Mucosa of stomach (tissue), 1 donor: ENCODE data around the gene HIPK3.
"Not testable (repeated sequence)": the region's sequence is repeated elsewhere in the genome, so short reads cannot be mapped to it uniquely, and the experiment has no call there.

Experiments used
- H3K27me3 ChIP-seq: one replicate; pipeline ENCODE4 v1.7.0; 2013; ENCODE audit warnings: mild to moderate bottlenecking, low read length; ENCODE audit not compliant: control insufficient read depth, insufficient read depth
- H3K36me3 ChIP-seq: one replicate; pipeline ENCODE4 v1.7.0; 2013; ENCODE audit warnings: low read length; ENCODE audit not compliant: control insufficient read depth, insufficient read depth
- H3K4me1 ChIP-seq: one replicate; pipeline ENCODE4 v1.7.0; 2013; ENCODE audit warnings: mild to moderate bottlenecking, low read length; ENCODE audit not compliant: control insufficient read depth, insufficient read depth
- H3K4me3 ChIP-seq: one replicate; pipeline ENCODE4 v1.7.0; 2013; ENCODE audit warnings: low read length
- H3K9ac ChIP-seq: one replicate; pipeline ENCODE4 v1.7.0; 2013; ENCODE audit warnings: mild to moderate bottlenecking, low read length, moderate library complexity
- H3K9me3 ChIP-seq: one replicate; pipeline ENCODE4 v1.7.0; 2013; ENCODE audit warnings: mild to moderate bottlenecking, low read length, moderate library complexity; ENCODE audit not compliant: control insufficient read depth
- donor health status: Pancreatic carcinoma.

Gene HIPK3

GRCh38 chr11:33234397-33235190 lies 22.6 kb upstream of the HIPK3 start:
- H3K4me1 ChIP-seq: no peaks in the 10 kb centered on the region
- H3K4me3 ChIP-seq: no peak overlapping the region
- no peak overlapping the region for H3K9ac ChIP-seq
- no peaks in the 10 kb centered on the region for H3K36me3 ChIP-seq
- no peaks in the 10 kb centered on the region for H3K27me3 ChIP-seq
- no peaks in the 10 kb centered on the region for H3K9me3 ChIP-seq

GRCh38 chr11:33237039-33237597 lies 20.1 kb upstream of the HIPK3 start:
- Histone ChIP-seq H3K9me3 (no peaks in the 10 kb centered on the region), H3K27me3 (no peaks in the 10 kb centered on the region), H3K9ac (no peak overlapping the region), H3K4me3 (no peak overlapping the region), H3K4me1 (no peaks in the 10 kb centered on the region), H3K36me3 (no peaks in the 10 kb centered on the region)

- Histone ChIP-seq H3K9ac (no peak overlapping the region), H3K9me3 (no peaks in the 10 kb centered on the region), H3K36me3 (no peaks in the 10 kb centered on the region), H3K4me3 (no peak overlapping the region), H3K27me3 (no peaks in the 10 kb centered on the region), H3K4me1 (no peaks in the 10 kb centered on the region)
Measured at GRCh38 chr11:33242575-33242974, 14.6 kb upstream of the HIPK3 start.

- not testable (repeated sequence) for H3K36me3 ChIP-seq, H3K9me3 ChIP-seq, H3K4me1 ChIP-seq, H3K4me3 ChIP-seq, H3K9ac ChIP-seq, H3K27me3 ChIP-seq
Measured at GRCh38 chr11:33243654-33244053, 13.5 kb upstream of the HIPK3 start.

- no peaks in the 10 kb centered on the region for H3K4me1 ChIP-seq
- no peak overlapping the region for H3K4me3 ChIP-seq
- no peaks in the 10 kb centered on the region for H3K36me3 ChIP-seq
- no peak overlapping the region for H3K9ac ChIP-seq
- H3K9me3 ChIP-seq: no peaks in the 10 kb centered on the region
- no peaks in the 10 kb centered on the region for H3K27me3 ChIP-seq
Measured at GRCh38 chr11:33248416-33248971, 8.7 kb upstream of the HIPK3 start.

- H3K27me3 ChIP-seq: no peaks in the 10 kb centered on the region
- H3K9ac ChIP-seq: peak overlapping the region; percentile 100
- peaks cover 5% of the 10 kb centered on the region for H3K4me1 ChIP-seq
Measured at GRCh38 chr11:33256031-33256812, 959 bp upstream of the HIPK3 start.

GRCh38 chr11:33256813-33257159 lies 395 bp upstream of the HIPK3 start:
- H3K9ac ChIP-seq: peak overlapping the region; percentile 100
- no peaks in the 10 kb centered on the region for H3K36me3 ChIP-seq
- peaks cover 5% of the 10 kb centered on the region for H3K4me1 ChIP-seq
- H3K4me3 ChIP-seq: peak overlapping the region; percentile 66
- H3K9me3 ChIP-seq: no peaks in the 10 kb centered on the region
- no peaks in the 10 kb centered on the region for H3K27me3 ChIP-seq

More at GRCh38 chr11:33256031-33256812, 959 bp upstream of the HIPK3 start:
- no peaks in the 10 kb centered on the region for H3K36me3 ChIP-seq
- no peaks in the 10 kb centered on the region for H3K9me3 ChIP-seq
- H3K4me3 ChIP-seq: peak overlapping the region; percentile 66

- Histone ChIP-seq H3K9ac (peak overlapping the region; percentile 100), H3K27me3 (no peaks in the 10 kb centered on the region), H3K4me1 (peaks cover 5% of the 10 kb centered on the region), H3K9me3 (no peaks in the 10 kb centered on the region), H3K4me3 (peak overlapping the region; percentile 95), H3K36me3 (no peaks in the 10 kb centered on the region)
Measured at GRCh38 chr11:33257897-33258630, 883 bp downstream of the HIPK3 start.

- Histone ChIP-seq H3K36me3 (no peaks in the 10 kb centered on the region), H3K4me1 (peaks cover 5% of the 10 kb centered on the region), H3K9ac (peak overlapping the region; percentile 100), H3K27me3 (no peaks in the 10 kb centered on the region), H3K4me3 (peak overlapping the region; percentile 95), H3K9me3 (no peaks in the 10 kb centered on the region)
Measured at GRCh38 chr11:33258631-33259205, 1.5 kb downstream of the HIPK3 start.

- Histone ChIP-seq H3K9ac (peak overlapping the region; percentile 100), H3K36me3 (no peaks in the 10 kb centered on the region), H3K27me3 (no peaks in the 10 kb centered on the region), H3K4me1 (peaks cover 5% of the 10 kb centered on the region), H3K9me3 (no peaks in the 10 kb centered on the region), H3K4me3 (no peak overlapping the region)
Measured at GRCh38 chr11:33259869-33260268, 2.7 kb downstream of the HIPK3 start.

- not testable (repeated sequence) for H3K4me3 ChIP-seq, H3K4me1 ChIP-seq
Measured at GRCh38 chr11:33261350-33261749, 4.2 kb downstream of the HIPK3 start.

More at GRCh38 chr11:33261350-33261749, 4.2 kb downstream of the HIPK3 start:
- not testable (repeated sequence) for H3K9me3 ChIP-seq, H3K27me3 ChIP-seq, H3K9ac ChIP-seq, H3K36me3 ChIP-seq
